ENCODE measurements around the gene GLCCI1.

The GLCCI1 gene

GRCh38 chr7:8130663-8131062 is 162.1 kb downstream of the GLCCI1 start:
- DNase-seq (ENCODE audit: low spot score), result no peak

GRCh38 chr7:8131694-8132605 is 163.4 kb downstream of the GLCCI1 start:
- no peak for DNase-seq (ENCODE audit: low spot score)

- no peak for DNase-seq (ENCODE audit: low spot score)
Measured at GRCh38 chr7:8133188-8133848, 164.7 kb downstream of the GLCCI1 start.

- no peak for DNase-seq (ENCODE audit: low spot score)
Measured at GRCh38 chr7:8134089-8134733, 165.6 kb downstream of the GLCCI1 start.

GRCh38 chr7:8135417-8135816 is 166.8 kb downstream of the GLCCI1 start:
- no peak for DNase-seq (ENCODE audit: low spot score)

- no peak for DNase-seq (ENCODE audit: low spot score)
Measured at GRCh38 chr7:8136051-8136730, 167.6 kb downstream of the GLCCI1 start.

All from NAMALWA (cell line).